Activated naive CD8-positive, alpha-beta T cell treated with anti-CD3 and anti-CD28 coated beads for 36 hours (primary cell): ENCODE results near the gene NKAIN4. TPM values are rescaled to one million over a fixed set of nuclear protein-coding genes. Genes with fewer than 3 reads are reported as not detected.

ENCODE experiments used
- DNase-seq: peaks from one replicate; pipeline ENCODE4 v3.0.0; 2021
- H3K27ac Mint-ChIP-seq: one replicate; pipeline ENCODE4 v1.8.0; 2022; ENCODE audit warnings: mild to moderate bottlenecking, moderate library complexity, mixed read lengths
- H3K27me3 Mint-ChIP-seq: one replicate; pipeline ENCODE4 v1.8.0; 2022; ENCODE audit warnings: mild to moderate bottlenecking, mixed read lengths
- H3K36me3 Mint-ChIP-seq: one replicate; pipeline ENCODE4 v1.8.0; 2021; ENCODE audit warnings: mild to moderate bottlenecking, mixed read lengths
- H3K4me1 Mint-ChIP-seq: one replicate; pipeline ENCODE4 v1.8.0; 2021; ENCODE audit warnings: mixed read lengths
- H3K4me3 Mint-ChIP-seq: one replicate; pipeline ENCODE4 v1.8.0; 2022; ENCODE audit warnings: mild to moderate bottlenecking, moderate library complexity, mixed read lengths
- H3K9me3 Mint-ChIP-seq: one replicate; pipeline ENCODE4 v1.8.0; 2022; ENCODE audit warnings: mixed read lengths
- total RNA-seq, 2 experiments: library from RNA; stranded (reverse); gene quantifications; one replicate each; pipeline ENCODE4 v1.2.3, GENCODE V29; 2021

The NKAIN4 gene
- total RNA-seq, 2 experiments from 2014 or later: not detected

DNA sequence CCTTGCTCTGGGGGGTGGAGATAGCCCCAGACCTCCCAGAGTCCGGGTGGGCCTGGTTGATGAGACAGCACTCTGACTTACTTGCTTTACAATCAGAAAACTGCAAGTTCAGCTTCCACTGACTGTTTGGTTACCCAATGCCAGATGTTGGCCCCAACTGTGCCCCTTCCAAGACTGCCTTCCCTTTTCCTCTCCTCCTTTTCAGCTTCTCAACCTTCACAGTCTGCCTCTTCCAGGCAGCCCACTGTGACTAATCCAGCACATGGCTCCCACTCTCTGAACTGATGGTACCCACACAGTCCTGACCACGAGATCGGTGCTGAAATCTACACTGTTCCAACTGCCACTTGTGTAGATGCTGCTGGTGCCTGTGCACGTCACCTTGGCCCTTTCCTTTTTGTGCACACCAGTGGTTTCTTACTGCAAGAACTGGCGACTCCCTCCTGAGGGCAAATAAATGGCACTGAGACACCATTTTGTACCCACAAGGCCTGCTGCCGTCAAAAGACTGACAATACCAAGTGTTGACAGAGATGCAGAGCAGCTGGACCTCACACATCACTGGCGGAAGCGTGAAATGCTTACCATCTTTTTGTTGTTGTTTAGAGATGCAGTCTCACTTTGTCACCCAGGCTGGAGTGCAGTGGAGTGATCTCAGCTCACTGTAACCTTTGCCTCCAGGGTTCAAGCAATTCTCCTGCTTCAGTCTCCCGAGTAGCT is 16.5 kb upstream of the NKAIN4 start:
- H3K27me3 Mint-ChIP-seq: peaks cover 5% of the 10 kb centered on the region
- H3K4me3 Mint-ChIP-seq: peak overlapping the region; percentile 83
- no peak overlapping the region for H3K27ac Mint-ChIP-seq
- H3K9me3 Mint-ChIP-seq: no peaks in the 10 kb centered on the region
- H3K36me3 Mint-ChIP-seq: no peaks in the 10 kb centered on the region
- peaks cover 17% of the 10 kb centered on the region for H3K4me1 Mint-ChIP-seq
- no peak for DNase-seq

DNA sequence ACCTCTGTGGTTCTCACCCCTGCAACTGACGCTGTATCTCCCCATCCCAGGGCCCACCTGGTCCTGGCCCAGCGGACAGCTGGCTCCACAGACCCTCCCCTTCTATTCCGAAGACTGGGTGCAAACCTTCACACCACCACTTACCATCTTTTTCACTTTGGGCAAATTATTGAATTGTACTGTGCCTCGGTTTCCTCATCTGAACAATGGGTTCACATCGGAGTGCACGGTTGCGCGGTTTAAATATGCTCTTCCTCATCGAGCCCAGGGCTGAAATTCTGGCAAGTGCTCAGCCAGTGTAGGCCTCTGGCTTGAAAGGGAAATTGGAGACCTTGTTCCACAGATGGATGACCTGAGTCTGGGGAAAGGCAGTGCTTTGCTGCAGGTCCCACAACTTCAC is 15.5 kb upstream of the NKAIN4 start:
- no peak overlapping the region for H3K27ac Mint-ChIP-seq
- no peaks in the 10 kb centered on the region for H3K9me3 Mint-ChIP-seq
- no peak overlapping the region for H3K4me3 Mint-ChIP-seq
- no peaks in the 10 kb centered on the region for H3K36me3 Mint-ChIP-seq
- no peak for DNase-seq
- peaks cover 16% of the 10 kb centered on the region for H3K4me1 Mint-ChIP-seq
- H3K27me3 Mint-ChIP-seq: peaks cover 10% of the 10 kb centered on the region

DNA sequence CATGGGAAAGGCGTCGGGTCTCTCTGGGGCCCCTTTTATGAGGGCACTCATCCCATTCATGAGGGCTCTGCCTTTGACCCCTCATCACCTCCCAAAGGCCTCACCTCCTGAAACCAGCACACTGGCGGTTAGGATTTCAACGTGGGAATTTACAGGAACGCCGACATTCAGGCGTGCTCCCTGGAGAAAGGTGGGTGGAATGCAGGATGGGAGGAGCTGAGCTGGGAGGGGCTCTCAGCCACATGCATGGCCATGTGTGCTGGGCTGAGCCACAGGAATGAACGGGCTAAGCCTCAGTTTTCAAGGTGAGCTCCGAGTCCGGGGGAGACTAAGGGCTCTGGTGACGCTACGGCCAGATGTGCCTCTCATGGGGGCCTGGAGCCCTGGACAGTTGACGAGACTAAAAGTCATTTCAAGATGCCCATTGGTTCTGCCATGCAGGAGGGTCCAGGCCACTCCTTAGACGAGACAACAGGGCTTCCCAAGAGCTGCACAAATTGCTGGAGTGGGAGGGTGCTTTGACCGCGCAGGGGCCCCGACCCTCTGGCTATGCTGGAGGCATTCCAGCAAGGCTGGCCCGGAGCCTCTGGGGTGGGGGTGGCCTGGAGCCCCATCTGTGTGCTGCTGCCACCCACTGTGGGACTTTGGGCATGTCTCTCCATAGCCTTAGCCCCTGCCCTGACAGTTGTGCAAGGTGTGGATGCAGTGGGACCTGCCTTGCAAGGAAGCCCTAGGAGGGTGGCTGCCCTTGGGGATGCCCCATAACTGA is 14.6 kb upstream of the NKAIN4 start:
- Mint-ChIP-seq H3K27me3 (peaks cover 16% of the 10 kb centered on the region), H3K4me1 (peaks cover 9% of the 10 kb centered on the region), H3K27ac (no peak overlapping the region), H3K4me3 (no peak overlapping the region), H3K9me3 (no peaks in the 10 kb centered on the region), H3K36me3 (no peaks in the 10 kb centered on the region)
- DNase-seq: no peak

DNA sequence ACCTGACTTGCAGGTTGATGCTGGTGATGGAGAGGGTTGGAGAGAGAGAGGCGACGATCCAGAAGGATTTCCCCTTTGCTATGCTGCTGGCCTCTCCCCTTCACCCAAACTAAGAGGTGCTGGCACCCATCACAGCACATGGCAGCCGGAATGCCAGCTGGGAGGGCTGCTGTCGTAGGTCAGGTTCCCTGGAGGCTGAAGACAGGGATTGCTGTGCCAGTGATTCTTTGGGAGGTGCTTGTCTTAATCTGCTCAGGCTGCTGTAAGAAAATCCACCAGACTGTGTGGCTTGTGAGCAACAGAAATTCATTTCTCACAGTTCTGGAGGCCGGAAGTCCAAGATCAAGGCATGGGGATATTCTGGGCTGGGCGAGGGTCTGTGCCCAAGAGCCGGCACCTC is 14.0 kb upstream of the NKAIN4 start:
- Mint-ChIP-seq H3K4me3 (no peak overlapping the region), H3K27me3 (peaks cover 21% of the 10 kb centered on the region), H3K36me3 (no peaks in the 10 kb centered on the region), H3K4me1 (peaks cover 5% of the 10 kb centered on the region), H3K27ac (no peak overlapping the region), H3K9me3 (no peaks in the 10 kb centered on the region)
- DNase-seq: no peak

DNA sequence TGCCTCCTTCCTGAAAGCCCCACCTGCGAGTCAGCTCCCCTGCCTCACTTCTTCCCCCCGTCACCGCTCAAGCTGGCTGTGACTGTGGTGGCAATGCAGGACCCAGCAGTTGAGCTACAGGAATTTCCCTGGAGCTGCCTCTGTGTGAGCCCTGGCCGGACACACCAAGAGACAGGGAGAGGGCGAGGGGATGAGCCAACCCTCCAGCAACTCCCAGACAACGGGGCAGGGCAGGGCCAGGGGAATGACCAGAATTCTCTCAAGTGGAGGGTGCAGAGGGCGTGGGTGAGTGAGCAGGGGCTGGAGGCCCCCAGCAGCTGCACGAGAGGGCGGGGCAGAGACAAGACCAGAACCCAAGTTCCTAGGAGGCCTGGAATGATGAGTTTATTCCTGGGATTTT is 13.4 kb upstream of the NKAIN4 start:
- Mint-ChIP-seq H3K27me3 (peaks cover 27% of the 10 kb centered on the region), H3K4me3 (no peak overlapping the region), H3K9me3 (no peaks in the 10 kb centered on the region), H3K36me3 (no peaks in the 10 kb centered on the region), H3K27ac (no peak overlapping the region), H3K4me1 (peaks cover 5% of the 10 kb centered on the region)
- no peak for DNase-seq

DNA sequence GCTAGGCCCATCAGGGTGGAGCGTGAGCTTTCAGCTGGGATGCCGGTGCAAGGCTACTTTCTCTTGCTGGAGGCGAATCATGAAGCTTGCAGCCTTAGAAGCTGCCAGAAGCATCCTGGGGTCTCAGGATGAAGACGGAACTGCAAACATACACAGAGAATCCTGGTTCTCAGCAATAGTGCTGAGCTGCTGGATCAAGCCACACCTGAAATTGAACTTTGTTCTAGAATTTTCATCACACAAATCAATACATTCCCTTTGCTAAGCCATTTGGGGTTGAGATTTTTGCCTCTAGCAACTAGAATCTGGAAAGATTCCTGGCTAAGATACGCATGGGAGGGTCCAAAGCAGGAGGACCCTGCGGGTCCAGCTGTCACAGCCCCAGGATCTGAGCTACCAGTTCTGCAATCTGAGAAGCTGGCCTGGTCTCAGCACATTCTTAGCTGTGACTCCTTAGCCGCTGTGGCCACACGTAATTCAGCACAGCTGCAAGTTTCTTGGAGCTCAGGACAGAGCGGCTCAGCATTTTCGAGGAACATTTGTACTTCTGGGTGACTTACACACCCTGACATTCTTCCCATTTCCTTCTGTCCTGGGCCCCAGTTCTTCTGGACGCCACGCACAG is 11.7 kb upstream of the NKAIN4 start:
- DNase-seq: no peak
- Mint-ChIP-seq H3K27me3 (peaks cover 36% of the 10 kb centered on the region), H3K4me3 (no peak overlapping the region), H3K9me3 (no peaks in the 10 kb centered on the region), H3K36me3 (no peaks in the 10 kb centered on the region), H3K27ac (no peak overlapping the region), H3K4me1 (peaks cover 2% of the 10 kb centered on the region)

DNA sequence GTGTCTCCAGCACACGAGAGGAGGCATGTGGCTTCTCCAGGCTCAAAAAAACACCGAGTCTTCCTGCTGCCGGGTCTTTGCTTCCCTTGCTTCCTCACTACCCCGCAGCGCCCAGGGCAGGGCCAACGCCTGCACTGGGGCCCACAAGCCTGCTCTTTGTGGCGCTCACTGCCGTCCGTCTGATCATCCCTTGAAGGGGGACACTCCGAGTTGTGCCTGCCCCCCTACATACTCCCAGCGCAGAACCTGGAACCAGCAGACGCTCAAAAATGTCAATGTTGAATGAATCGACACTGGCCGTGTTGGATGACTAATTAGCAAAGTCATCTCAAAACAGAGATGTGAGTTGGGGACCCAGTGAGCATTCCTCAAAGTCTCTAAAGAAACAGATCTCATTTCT is 10.3 kb upstream of the NKAIN4 start:
- no peaks in the 10 kb centered on the region for H3K9me3 Mint-ChIP-seq
- no peak overlapping the region for H3K4me3 Mint-ChIP-seq
- no peak overlapping the region for H3K27ac Mint-ChIP-seq
- peaks cover 2% of the 10 kb centered on the region for H3K4me1 Mint-ChIP-seq
- peaks cover 36% of the 10 kb centered on the region for H3K27me3 Mint-ChIP-seq
- H3K36me3 Mint-ChIP-seq: no peaks in the 10 kb centered on the region
- DNase-seq: no peak

DNA sequence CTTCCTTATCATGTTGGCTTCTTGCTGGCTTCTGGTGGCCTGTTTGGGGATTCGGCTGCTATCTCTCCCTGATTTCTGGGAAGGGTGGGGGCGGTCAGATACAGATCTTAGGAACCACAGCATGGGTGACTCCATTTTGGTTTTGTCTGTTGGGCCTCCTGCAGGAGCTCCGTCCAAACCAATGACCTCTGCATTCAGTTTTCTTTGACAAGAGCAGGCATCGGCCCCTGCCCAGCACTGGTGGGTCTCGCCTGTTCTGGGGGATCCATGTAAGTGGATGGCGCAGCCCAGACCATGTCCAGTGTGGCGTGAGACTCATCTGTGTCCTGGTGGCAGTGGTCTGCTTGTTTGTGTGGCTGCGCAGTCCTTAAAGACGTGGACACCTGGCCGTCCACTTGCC is 9.7 kb upstream of the NKAIN4 start:
- no peak overlapping the region for H3K4me3 Mint-ChIP-seq
- H3K4me1 Mint-ChIP-seq: peaks cover 2% of the 10 kb centered on the region
- peaks cover 36% of the 10 kb centered on the region for H3K27me3 Mint-ChIP-seq
- H3K27ac Mint-ChIP-seq: no peak overlapping the region
- H3K36me3 Mint-ChIP-seq: no peaks in the 10 kb centered on the region
- H3K9me3 Mint-ChIP-seq: no peaks in the 10 kb centered on the region
- no peak for DNase-seq

DNA sequence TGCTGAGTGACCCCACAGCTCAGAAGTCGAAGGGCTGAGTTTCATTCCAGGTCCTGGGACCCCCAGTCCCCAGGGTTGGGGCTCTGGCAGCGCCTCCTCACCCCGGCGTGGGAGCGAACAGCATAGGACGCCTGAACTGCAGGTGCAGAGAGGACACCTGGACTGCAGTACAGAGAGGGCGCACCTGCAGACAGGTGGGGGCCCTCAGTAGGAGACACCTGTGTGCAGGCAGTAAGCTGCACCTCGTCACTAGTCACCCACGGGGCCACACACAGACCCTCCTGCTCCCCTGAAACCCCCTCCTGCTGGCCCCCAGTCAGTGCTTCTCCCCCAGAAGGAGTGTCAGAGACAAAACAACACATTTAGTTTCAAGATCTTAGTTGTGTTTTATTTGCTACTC is 8.6 kb upstream of the NKAIN4 start:
- peaks cover 36% of the 10 kb centered on the region for H3K27me3 Mint-ChIP-seq
- no peak overlapping the region for H3K4me3 Mint-ChIP-seq
- no peaks in the 10 kb centered on the region for H3K9me3 Mint-ChIP-seq
- no peak for DNase-seq
- no peak overlapping the region for H3K27ac Mint-ChIP-seq
- no peaks in the 10 kb centered on the region for H3K36me3 Mint-ChIP-seq
- H3K4me1 Mint-ChIP-seq: peaks cover 2% of the 10 kb centered on the region

DNA sequence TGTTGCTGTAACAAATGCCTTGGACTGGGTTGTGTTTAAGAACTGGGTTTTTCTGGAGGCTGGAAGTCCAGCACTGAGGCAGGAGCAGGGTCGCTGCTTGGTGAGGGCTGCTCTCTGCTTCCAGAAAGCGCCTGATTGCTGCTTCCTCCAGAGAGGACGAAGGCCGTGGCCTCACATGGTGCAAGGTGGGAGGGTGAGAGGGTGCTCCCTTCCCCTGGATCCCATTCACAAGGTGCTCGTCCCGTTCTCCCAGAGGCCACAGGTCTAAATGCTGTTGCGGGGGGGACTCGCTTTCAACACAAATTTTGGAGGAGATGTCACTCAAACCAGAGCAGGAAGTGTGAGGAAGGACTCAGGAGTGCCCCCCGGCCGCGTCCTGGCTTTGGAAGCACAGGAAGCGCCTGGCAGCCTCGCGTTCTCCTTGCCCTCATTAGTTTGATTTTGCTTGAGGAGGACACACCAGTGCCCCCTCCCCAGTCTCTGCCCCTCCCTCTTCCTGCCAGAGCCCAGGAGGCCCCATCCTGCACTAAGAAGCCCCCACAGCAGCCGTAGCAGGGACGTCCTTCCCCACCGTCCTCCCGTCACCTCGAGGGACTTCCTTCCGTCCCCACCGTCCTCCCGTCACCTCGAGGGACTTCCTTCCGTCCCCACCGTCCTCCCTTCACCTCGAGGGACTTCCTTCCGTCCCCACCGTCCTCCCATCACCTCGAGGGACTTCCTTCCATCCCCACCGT is 7.7 kb upstream of the NKAIN4 start:
- no peak overlapping the region for H3K27ac Mint-ChIP-seq
- peaks cover 39% of the 10 kb centered on the region for H3K27me3 Mint-ChIP-seq
- peaks cover 2% of the 10 kb centered on the region for H3K4me1 Mint-ChIP-seq
- H3K9me3 Mint-ChIP-seq: no peaks in the 10 kb centered on the region
- no peaks in the 10 kb centered on the region for H3K36me3 Mint-ChIP-seq
- peak overlapping the region; percentile 32 for H3K4me3 Mint-ChIP-seq
- no peak for DNase-seq

DNA sequence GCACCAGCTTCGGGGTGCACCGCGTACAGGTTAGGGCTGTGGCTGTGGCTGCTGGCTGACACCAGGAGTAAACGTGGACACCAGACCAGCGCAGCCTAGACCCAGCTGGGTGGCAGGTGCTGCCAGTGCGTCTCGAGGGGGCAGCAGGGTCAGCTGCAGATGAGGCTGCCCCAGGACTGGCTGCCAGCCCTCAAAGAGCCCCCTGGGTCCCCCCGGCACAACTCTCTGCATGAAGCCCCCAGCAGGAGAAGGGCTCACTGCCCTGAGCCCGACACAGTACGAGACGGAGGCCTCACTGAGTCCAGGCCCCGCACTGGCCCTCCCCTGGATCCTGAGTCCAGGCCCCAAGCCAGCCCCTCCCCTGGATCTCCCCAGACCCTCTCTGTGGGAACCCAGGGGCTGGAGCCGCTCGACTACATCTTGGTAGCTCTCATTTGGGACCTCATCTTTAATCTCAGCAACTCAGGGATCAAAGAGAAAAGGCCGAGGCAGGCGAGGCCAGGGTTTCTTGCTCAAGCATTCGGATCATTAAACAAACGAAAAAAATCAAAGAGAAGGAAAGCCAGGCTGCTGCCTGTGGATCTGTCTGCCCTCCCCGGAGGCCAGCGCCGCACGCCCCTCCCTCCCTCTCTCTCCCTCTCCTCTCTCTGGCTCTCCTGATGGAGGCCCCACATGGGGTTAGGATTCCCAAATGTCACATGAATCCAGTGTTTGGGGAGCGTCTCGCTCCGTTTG is 7.0 kb upstream of the NKAIN4 start:
- Mint-ChIP-seq H3K27ac (no peak overlapping the region), H3K9me3 (no peaks in the 10 kb centered on the region), H3K4me1 (peaks cover 2% of the 10 kb centered on the region)

DNA sequence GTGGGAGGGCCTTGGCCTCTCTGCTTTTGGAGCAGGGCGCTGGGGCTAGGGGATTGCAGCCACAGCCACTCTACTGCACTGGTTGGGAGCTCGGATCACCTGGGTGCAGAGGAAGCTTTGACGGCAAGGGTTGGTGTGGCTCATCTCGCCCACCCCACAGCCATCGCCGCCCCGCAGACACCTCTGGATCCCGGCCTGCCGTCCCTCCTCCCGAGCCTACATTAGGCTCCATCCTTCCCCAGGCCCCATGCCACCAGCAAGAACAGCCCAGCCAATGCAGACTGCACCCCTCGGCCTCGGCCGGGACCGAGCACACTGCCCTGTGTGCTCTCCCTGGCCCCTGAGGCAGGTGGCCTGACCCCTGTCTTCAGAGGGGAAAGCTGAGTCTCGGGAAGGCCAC is 6.3 kb upstream of the NKAIN4 start:
- H3K9me3 Mint-ChIP-seq: no peaks in the 10 kb centered on the region
- H3K4me1 Mint-ChIP-seq: peaks cover 2% of the 10 kb centered on the region
- DNase-seq: no peak
- no peaks in the 10 kb centered on the region for H3K36me3 Mint-ChIP-seq
- no peak overlapping the region for H3K27ac Mint-ChIP-seq
- H3K27me3 Mint-ChIP-seq: peaks cover 51% of the 10 kb centered on the region
- no peak overlapping the region for H3K4me3 Mint-ChIP-seq

More for the DNA sequence above, 7.0 kb upstream of the NKAIN4 start:
- H3K36me3 Mint-ChIP-seq: no peaks in the 10 kb centered on the region
- no peak overlapping the region for H3K4me3 Mint-ChIP-seq
- peaks cover 45% of the 10 kb centered on the region for H3K27me3 Mint-ChIP-seq
- DNase-seq: no peak

DNA sequence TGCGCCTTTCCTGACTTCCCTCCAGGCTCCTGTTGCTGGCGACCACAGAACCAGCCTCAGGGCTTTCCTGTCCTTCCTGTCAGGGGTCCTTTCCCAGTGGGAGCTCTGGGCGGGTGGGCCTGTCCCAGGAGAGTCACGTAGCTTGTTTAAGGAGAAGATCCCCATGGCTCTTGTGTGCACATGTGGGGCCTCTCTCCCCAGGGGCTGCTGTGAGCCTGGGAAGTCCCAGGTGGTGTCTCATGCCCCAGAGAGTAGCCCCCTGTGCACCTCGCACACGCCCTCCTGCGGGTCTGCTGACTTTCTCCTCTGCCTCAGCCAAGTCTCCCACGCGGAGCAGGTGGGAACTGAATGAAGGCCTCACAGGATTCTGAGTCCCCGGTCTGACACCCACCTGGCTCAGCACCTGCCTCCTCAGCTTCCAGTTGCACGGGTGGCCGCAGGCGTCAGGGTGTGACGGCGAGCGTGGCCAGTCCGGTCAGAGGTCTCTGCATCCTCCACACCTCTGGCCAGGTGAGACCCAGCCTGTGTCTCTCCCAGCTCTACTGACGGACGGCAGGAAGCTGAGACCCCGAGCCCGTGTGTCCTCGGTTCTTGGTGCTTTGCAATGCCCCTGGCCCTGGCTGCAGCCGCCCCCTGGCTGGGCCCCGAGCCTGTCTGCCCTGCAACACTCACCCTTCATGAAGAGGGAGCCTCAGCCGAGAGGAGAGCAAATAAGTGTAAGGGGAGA is 5.6 kb upstream of the NKAIN4 start:
- Mint-ChIP-seq H3K4me3 (no peak overlapping the region), H3K27ac (no peak overlapping the region), H3K4me1 (peaks cover 2% of the 10 kb centered on the region), H3K36me3 (no peaks in the 10 kb centered on the region), H3K27me3 (peaks cover 55% of the 10 kb centered on the region), H3K9me3 (no peaks in the 10 kb centered on the region)
- DNase-seq: no peak

DNA sequence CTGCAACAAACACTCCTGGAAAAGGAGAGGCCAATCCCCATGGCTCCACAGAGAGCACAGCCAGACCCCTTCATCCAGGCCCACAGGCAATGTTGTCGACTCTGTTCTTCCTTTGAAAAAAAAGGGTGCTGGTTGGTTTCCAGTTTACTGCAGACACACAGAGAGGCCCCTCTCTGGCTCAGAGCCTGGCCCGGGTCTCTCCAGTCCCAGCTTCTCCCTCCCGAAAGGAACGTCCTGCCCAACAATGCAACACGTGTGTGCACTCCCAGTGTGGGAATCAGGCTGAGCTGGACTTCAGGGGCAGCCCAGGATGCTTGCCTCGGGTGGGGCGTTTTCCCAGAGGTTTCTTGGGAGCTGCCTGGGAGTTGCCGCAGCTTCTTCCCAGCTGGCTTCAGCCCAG is 4.5 kb upstream of the NKAIN4 start:
- Mint-ChIP-seq H3K9me3 (no peaks in the 10 kb centered on the region), H3K36me3 (no peaks in the 10 kb centered on the region), H3K27ac (no peak overlapping the region), H3K4me3 (no peak overlapping the region), H3K4me1 (peaks cover 2% of the 10 kb centered on the region), H3K27me3 (peaks cover 50% of the 10 kb centered on the region)
- no peak for DNase-seq
